Measurements from ENCODE around the gene GPC2.
"Not testable (repeated sequence)": the region's sequence is repeated elsewhere in the genome, so short reads cannot be mapped to it uniquely, and the experiment has no call there.

The GPC2 gene, protein sequence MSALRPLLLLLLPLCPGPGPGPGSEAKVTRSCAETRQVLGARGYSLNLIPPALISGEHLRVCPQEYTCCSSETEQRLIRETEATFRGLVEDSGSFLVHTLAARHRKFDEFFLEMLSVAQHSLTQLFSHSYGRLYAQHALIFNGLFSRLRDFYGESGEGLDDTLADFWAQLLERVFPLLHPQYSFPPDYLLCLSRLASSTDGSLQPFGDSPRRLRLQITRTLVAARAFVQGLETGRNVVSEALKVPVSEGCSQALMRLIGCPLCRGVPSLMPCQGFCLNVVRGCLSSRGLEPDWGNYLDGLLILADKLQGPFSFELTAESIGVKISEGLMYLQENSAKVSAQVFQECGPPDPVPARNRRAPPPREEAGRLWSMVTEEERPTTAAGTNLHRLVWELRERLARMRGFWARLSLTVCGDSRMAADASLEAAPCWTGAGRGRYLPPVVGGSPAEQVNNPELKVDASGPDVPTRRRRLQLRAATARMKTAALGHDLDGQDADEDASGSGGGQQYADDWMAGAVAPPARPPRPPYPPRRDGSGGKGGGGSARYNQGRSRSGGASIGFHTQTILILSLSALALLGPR

DNA sequence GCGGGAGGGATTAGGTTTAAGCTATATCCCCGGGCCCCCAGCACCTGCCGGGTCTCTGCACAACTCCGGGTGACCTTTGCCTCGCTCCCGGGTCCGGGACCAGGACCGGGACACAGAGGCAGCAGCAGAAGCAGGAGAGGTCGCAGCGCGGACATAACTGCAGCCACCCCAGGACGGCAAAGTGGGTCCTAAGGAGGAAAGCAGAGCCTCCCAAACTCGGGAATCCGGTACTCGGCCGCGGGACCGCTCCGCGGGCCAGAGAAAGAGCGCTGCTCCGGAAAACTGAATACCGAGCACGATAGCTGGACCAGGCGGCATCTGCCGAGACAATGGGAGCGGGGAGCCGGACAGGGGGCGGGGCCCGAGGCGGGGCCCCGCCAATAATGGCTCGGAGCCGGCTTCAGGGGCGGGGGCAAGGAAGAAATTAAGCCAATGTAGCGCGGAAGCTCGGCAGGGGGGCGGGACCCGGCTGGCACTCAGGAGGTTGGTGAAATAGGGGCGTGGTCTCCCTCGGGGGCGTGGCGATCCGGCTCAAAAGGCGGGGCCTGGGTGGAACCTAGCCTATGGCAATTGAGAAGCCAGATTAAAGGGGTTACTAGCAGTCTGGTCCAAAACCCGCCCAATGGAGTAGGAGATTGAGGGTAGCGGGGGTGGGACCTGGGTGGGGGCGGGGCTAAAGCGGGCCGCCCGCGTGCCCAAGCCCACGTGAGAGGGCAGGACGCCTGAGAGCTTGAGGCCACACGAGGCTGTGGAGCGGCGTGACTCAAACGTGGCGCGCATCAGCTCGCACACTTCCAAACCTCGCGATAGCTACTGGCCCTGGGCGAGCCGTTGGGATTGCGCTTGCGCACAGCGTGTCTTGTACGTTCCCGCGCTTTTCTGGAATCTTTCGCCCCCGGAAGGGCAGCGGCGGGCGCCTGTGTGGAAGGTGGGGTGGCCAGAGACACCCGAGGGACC is at the start of gene GPC2, which contains the start of gene STAG3:
Gene GPC2, minus strand, starts transcription at position 337 of the 957 bp plus-strand sequence. Its CDS starts 182 bp downstream, at position 155.
Gene STAG3, plus strand, starts transcription at position 874 of the 957 bp plus-strand sequence. CDS start 2,639 bp downstream, outside the sequence.
- Mint-ChIP-seq H3K36me3 (ENCODE audit: insufficient read depth) (peaks cover 3% of the 10 kb centered on the region), H3K4me1 (peaks cover 38% of the 10 kb centered on the region), H3K4me3 (peak within 1 kb of the TSS; percentile 69), H3K27ac (ENCODE audit: low read depth) (peak within 1 kb of the TSS; percentile 60), H3K27me3 (no peaks in the 10 kb centered on the region), H3K9me3 (peaks cover 4% of the 10 kb centered on the region)
- DNase-seq (ENCODE audit: low spot score in 2 of 2) (peak; percentile 95 to 97), ATAC-seq (replicated peaks; ENCODE audit: extremely low read depth, poor library complexity, severe bottlenecking) (peak; percentile 81)

DNA sequence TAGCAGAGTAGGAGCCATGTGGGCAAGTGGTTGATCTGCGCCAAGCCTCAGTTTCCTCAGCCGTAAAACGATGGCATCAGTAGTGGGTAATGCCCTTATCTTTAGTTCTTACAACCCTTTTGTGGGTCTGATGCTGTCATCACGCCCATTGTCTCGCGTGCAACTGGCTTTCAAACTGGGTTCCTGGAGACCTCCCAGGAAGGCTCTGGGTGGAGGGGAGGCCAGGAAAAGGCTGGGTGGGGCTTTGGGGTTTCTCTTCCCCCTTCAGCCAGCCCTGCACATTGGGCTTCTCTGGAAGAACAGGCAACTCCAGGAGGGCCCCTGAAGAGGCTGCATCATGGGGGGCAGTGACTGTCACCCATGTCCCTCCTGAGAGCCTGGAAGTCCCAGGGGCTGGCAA is 47.7 kb upstream of the GPC2 start:
- ATAC-seq (replicated peaks; ENCODE audit: extremely low read depth, poor library complexity, severe bottlenecking); H3K27me3 Mint-ChIP-seq; DNase-seq (ENCODE audit: low spot score in 2 of 2); H3K27ac Mint-ChIP-seq (ENCODE audit: low read depth); H3K9me3 Mint-ChIP-seq: not testable (repeated sequence)
- Mint-ChIP-seq H3K4me3 (peak overlapping the region; percentile 95), H3K4me1 (peaks cover 59% of the 10 kb centered on the region), H3K36me3 (ENCODE audit: insufficient read depth) (peaks cover 48% of the 10 kb centered on the region)

DNA sequence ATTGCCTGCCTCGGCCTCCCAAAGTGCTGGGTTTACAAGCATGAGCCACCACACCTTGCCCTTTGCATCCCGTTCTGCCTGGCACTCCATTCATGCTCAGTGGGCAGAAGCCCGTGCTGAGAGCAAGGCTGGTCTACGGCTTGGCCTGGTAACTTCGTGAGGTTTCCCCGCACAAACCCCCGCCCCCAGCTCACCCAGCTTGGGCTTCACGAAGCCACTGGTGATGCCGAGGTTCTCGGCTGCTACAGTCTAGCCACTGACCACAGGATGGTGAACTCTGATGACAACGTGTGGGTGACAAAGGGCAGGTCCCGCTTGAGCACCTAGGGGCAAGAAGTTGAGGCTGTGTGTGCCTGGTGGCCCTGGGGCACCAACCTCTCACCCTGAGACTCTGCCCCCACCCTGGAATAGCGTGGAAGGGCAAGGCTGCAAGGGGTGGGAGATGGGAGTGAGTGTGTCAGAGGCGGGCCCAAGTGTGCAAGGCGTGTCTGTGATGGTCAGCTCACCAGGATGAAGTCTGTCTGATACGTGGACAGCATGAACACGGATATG is 46.3 kb upstream of the GPC2 start:
- ATAC-seq (replicated peaks; ENCODE audit: extremely low read depth, poor library complexity, severe bottlenecking), result not testable (repeated sequence)
- peak overlapping the region; percentile 95 for H3K4me3 Mint-ChIP-seq

DNA sequence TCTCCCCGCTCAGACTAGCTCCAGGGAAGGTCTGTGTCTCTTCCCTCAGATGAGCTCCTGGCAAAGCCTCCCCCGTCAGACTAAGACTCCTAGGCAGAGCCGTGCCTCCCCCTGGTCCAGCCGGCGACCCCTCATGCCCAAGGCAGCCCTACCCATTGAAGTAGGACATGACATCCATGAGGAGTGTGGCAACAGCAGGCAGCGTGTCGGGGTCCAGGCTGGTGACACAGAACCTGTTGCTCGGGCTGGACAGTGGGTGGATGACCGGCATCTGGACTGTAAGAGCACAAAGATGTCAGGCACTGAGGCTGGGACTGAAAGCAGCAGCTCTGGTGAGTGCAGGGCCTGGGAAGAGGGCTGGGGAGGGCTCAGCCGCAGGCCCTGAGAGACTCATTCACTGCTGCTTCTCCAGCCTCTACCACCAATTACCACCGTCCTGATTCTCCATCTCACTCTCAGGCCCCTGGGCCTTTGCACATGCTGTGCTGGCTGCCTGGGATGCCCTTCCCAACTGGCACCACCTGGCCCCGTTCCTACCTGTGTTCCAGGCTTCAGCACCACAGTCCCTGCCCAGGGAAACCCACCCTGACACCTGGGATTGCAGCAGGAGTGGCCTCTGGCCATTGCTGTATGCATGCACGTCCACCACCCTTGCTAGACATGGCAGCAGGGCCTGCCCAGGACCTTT is 45.4 kb upstream of the GPC2 start:
- H3K36me3 Mint-ChIP-seq (ENCODE audit: insufficient read depth), result peaks cover 55% of the 10 kb centered on the region
- peak overlapping the region; percentile 95 for H3K4me3 Mint-ChIP-seq
- H3K27ac Mint-ChIP-seq (ENCODE audit: low read depth), result peak overlapping the region; percentile 98
- no peak for DNase-seq (ENCODE audit: low spot score in 2 of 2)
- H3K27me3 Mint-ChIP-seq, result no peaks in the 10 kb centered on the region
- H3K9me3 Mint-ChIP-seq, result no peaks in the 10 kb centered on the region
- H3K4me1 Mint-ChIP-seq, result peaks cover 69% of the 10 kb centered on the region
- ATAC-seq (replicated peaks; ENCODE audit: extremely low read depth, poor library complexity, severe bottlenecking), result no peak

More for the DNA sequence above, 46.3 kb upstream of the GPC2 start:
- not testable (repeated sequence) for H3K9me3 Mint-ChIP-seq; H3K27me3 Mint-ChIP-seq; DNase-seq (ENCODE audit: low spot score in 2 of 2)
- Mint-ChIP-seq H3K36me3 (ENCODE audit: insufficient read depth) (peaks cover 53% of the 10 kb centered on the region), H3K4me1 (peaks cover 67% of the 10 kb centered on the region), H3K27ac (ENCODE audit: low read depth) (peak overlapping the region; percentile 98)

DNA sequence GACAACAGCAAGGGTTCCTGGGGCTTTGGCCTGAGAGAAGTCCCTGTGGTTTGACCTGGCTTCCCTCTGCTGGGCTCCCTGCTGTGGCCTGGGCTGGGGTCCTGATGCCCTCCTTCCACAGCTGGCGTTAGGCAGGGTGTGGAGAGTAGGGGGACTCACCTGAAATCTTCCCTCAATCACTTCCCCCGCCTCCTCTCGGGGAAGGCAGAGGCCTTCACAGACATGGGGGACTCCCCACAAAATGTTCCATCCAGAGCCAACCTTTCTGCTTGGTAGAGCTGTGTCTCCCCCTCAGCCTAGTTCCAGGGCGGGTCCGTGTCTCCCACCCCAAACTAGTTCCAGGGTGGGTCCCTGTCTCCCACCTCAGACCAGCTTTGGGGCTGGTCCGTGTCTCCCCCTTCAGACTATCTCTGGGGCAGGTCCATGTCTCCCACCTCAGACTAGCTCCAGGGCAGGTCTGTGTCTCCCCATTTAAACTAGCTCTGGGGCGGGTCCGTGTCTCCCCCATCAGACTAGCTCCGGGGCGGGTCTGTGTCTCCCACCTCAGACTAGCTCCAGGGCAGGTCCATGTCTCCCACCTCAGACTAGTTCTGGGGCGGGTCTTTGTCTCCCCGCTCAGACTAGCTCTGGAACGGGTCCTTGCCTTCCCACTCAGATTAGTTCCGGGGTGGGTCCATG is 44.7 kb upstream of the GPC2 start:
- peak overlapping the region; percentile 98 for H3K27ac Mint-ChIP-seq (ENCODE audit: low read depth)
- H3K4me3 Mint-ChIP-seq, result peak overlapping the region; percentile 95
- DNase-seq (ENCODE audit: low spot score in 2 of 2) (no peak), ATAC-seq (replicated peaks; ENCODE audit: extremely low read depth, poor library complexity, severe bottlenecking) (no peak)
- no peaks in the 10 kb centered on the region for H3K27me3 Mint-ChIP-seq
- H3K36me3 Mint-ChIP-seq (ENCODE audit: insufficient read depth), result peaks cover 56% of the 10 kb centered on the region
- H3K9me3 Mint-ChIP-seq, result no peaks in the 10 kb centered on the region
- peaks cover 75% of the 10 kb centered on the region for H3K4me1 Mint-ChIP-seq

DNA sequence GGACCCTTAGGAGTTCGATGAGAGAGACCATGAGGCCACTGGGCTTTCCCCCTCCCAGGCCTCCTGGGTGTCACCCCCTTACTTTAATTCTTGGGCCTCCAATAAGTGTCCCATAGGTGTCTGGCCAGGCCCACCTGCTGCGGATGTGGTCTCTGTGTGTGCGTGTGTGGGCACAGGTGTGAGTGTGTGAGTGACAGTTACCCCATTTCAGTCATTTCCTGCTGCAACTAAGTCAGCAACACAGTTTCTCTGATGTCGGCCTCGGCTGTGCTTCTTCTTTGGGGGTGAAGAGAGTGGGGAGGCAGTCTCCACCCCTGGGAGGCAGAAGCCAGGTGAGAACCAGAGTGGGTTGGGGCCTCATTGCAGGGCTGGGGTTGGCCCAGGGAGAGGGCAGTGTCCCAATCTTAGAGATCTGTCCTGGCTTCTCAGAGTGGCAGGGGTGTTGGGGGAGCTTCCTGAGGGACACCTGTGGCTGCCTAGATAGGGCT is 44.1 kb upstream of the GPC2 start:
- H3K27ac Mint-ChIP-seq (ENCODE audit: low read depth), result peak overlapping the region; percentile 98
- H3K4me3 Mint-ChIP-seq, result peak overlapping the region; percentile 95
- H3K27me3 Mint-ChIP-seq, result no peaks in the 10 kb centered on the region
- no peaks in the 10 kb centered on the region for H3K9me3 Mint-ChIP-seq
- ATAC-seq (replicated peaks; ENCODE audit: extremely low read depth, poor library complexity, severe bottlenecking), result peak; percentile 63
- H3K36me3 Mint-ChIP-seq (ENCODE audit: insufficient read depth), result peaks cover 58% of the 10 kb centered on the region
- H3K4me1 Mint-ChIP-seq, result peaks cover 69% of the 10 kb centered on the region
- DNase-seq (ENCODE audit: low spot score in 2 of 2), result peak; percentile 59 to 81

DNA sequence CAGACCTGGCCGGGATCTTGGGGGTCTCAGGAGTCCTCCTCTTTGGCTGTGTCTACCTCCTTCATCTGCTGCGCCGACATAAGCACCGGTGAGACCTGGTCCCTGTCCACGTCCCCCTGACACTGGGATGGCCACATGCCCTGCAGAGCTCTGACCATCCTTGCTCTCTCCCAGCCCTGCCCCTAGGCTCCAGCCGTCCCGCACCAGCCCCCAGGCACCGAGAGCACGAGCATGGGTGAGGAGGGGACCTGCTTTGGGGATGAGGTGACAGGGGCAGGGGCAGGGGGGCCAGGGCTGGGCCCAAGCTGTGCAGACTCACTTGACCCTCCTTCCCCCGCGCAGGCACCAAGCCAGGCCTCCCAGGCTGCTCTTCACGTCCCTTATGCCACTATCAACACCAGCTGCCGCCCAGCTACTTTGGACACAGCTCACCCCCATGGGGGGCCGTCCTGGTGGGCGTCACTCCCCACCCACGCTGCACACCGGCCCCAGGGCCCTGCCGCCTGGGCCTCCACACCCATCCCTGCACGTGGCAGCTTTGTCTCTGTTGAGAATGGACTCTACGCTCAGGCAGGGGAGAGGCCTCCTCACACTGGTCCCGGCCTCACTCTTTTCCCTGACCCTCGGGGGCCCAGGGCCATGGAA is 43.5 kb upstream of the GPC2 start:
- Mint-ChIP-seq H3K27ac (ENCODE audit: low read depth) (peak overlapping the region; percentile 98), H3K4me3 (peak overlapping the region; percentile 95), H3K4me1 (peaks cover 65% of the 10 kb centered on the region), H3K9me3 (no peaks in the 10 kb centered on the region), H3K27me3 (no peaks in the 10 kb centered on the region), H3K36me3 (ENCODE audit: insufficient read depth) (peaks cover 58% of the 10 kb centered on the region)
- ATAC-seq (replicated peaks; ENCODE audit: extremely low read depth, poor library complexity, severe bottlenecking), result no peak
- no peak for DNase-seq (ENCODE audit: low spot score in 2 of 2)

DNA sequence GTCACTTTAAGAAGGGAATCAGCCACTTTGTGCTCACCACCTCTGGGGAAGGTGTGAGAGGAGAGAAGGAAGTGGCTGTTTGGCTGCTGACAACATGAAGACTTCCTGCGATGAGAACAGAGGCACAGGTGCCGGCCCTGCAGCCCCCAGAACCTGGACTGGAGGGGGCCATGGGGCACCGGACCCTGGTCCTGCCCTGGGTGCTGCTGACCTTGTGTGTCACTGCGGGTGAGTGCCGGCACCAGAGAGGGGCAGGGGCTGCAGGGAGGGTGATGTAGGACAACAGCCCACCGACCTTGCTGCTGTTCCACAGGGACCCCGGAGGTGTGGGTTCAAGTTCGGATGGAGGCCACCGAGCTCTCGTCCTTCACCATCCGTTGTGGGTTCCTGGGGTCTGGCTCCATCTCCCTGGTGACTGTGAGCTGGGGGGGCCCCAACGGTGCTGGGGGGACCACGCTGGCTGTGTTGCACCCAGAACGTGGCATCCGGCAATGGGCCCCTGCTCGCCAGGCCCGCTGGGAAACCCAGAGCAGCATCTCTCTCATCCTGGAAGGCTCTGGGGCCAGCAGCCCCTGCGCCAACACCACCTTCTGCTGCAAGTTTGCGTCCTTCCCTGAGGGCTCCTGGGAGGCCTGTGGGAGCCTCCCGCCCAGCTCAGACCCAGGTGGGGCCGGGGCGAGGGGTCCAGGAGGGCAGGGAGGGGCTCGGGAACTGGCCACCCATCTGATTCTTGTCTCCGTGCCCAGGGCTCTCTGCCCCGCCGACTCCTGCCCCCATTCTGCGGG is 42.8 kb upstream of the GPC2 start, which contains the start of gene PVRIG:
Gene PVRIG, plus strand, starts transcription at position 149 of the 785 bp plus-strand sequence. Its CDS starts 22 bp downstream, at position 171.
- Mint-ChIP-seq H3K4me3 (peak within 1 kb of the TSS; percentile 95), H3K36me3 (ENCODE audit: insufficient read depth) (peaks cover 55% of the 10 kb centered on the region), H3K4me1 (peaks cover 65% of the 10 kb centered on the region), H3K27ac (ENCODE audit: low read depth) (peak within 1 kb of the TSS; percentile 98)
- DNase-seq (ENCODE audit: low spot score in 2 of 2) (peak; percentile 26 to 43), ATAC-seq (replicated peaks; ENCODE audit: extremely low read depth, poor library complexity, severe bottlenecking) (peak; percentile 66)
- not testable (repeated sequence) for H3K27me3 Mint-ChIP-seq, H3K9me3 Mint-ChIP-seq

DNA sequence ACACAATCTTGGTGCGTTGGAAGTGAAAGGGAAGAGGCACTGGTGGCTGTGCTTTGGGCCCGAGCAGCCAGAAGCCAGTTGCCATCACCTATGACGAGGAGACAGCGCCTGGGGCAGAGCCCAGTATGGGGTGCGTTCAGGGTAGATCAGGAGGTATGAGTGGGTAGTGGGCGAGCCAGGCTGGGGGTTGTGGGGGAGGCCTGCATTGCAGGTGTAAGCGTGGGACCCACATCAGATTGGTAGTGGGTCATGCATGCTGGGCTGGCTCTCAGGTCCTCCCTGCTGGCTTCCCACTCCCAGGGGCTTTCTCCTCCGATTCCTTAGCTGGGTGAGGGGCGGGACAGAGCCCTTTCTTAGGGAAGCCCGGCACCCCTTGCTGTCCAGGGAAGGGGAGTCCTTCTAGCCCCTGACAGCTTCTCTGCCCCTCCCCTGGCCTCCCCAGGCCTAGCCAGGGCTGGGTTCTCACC is 42.1 kb upstream of the GPC2 start:
- ATAC-seq (replicated peaks; ENCODE audit: extremely low read depth, poor library complexity, severe bottlenecking) (no peak), DNase-seq (ENCODE audit: low spot score in 2 of 2) (no peak)
- Mint-ChIP-seq H3K36me3 (ENCODE audit: insufficient read depth) (peaks cover 49% of the 10 kb centered on the region), H3K27me3 (no peaks in the 10 kb centered on the region), H3K9me3 (no peaks in the 10 kb centered on the region), H3K27ac (ENCODE audit: low read depth) (peak overlapping the region; percentile 98), H3K4me3 (peak overlapping the region; percentile 95), H3K4me1 (peaks cover 62% of the 10 kb centered on the region)

DNA sequence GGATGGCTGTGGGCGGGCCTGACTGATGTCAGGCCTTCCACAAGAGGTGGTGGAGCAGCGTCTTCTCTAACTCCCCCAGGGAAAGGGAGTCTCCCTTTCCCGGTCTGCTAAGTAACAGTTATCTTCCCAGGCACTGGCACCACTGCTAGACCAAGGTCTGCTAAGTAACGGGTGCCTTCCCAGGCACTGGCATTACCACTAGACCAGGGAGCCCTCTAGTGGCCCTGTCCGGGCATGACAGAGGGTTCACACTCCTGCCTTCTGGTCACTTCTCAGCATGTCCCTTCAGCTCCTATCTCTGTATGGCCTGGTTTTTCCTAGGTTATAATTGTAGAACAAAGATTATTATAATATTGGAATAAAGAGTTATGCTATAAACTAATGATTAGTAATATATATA is 40.8 kb upstream of the GPC2 start:
- ATAC-seq (replicated peaks; ENCODE audit: extremely low read depth, poor library complexity, severe bottlenecking), result peak; percentile 17
- H3K4me1 Mint-ChIP-seq, result peaks cover 48% of the 10 kb centered on the region
- peak; percentile 68 for DNase-seq (ENCODE audit: low spot score in 2 of 2)
- H3K27ac Mint-ChIP-seq (ENCODE audit: low read depth), result peak overlapping the region; percentile 93
- peaks cover 36% of the 10 kb centered on the region for H3K36me3 Mint-ChIP-seq (ENCODE audit: insufficient read depth)
- not testable (repeated sequence) for H3K9me3 Mint-ChIP-seq, H3K27me3 Mint-ChIP-seq
- peak overlapping the region; percentile 80 for H3K4me3 Mint-ChIP-seq

All from central memory CD8-positive, alpha-beta T cell (primary cell).